ENCODE results near the gene RUNX1. TPM values are rescaled to one million over a fixed set of nuclear protein-coding genes. Genes with fewer than 3 reads are reported as not detected.

Gene RUNX1
- total RNA-seq, 1 donor from 2014 or later = 92.1 TPM

DNA sequence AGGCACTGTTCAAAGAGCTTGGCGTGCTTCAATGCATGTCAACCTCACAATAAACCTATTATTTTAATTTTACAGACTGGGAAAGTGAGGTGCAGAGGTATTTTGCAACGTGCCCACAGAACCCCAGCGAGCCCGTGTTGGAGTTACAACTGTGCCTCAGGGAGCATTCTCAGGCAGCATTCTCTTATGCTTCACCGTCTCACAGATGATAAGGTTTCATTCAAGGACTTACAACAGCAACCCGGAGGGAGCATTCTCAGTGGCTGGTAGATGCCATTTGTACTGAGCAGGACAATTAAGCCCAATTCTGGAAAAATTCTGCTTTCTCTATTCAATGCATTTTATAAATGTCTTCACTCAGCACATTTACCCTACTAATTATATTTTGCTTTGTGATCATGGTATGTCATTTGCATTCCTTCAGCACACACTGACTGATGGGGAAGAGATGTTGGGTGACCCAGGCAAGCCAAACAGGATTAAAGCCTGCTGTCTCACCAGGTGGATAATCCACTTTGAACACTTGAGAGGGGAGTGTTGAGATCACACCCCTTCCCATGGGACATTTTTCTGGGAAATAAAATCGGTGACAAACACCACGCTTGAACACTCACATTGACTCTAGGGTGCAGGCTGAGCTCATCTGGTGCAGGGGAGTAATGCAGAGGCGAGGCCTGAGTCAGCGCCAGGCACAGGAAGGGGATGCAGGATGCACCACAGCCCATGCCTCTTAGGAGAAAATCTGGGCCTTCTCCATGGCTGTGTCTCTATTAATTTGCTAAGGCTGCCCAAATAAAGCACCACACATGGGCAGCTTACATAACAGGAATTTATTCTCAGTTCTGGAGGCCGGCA lies 266.4 kb downstream of the RUNX1 start:
- DNase-seq = no peak
- CTCF ChIA-PET = no interaction called here
- TF ChIP-seq, protein P1, sequence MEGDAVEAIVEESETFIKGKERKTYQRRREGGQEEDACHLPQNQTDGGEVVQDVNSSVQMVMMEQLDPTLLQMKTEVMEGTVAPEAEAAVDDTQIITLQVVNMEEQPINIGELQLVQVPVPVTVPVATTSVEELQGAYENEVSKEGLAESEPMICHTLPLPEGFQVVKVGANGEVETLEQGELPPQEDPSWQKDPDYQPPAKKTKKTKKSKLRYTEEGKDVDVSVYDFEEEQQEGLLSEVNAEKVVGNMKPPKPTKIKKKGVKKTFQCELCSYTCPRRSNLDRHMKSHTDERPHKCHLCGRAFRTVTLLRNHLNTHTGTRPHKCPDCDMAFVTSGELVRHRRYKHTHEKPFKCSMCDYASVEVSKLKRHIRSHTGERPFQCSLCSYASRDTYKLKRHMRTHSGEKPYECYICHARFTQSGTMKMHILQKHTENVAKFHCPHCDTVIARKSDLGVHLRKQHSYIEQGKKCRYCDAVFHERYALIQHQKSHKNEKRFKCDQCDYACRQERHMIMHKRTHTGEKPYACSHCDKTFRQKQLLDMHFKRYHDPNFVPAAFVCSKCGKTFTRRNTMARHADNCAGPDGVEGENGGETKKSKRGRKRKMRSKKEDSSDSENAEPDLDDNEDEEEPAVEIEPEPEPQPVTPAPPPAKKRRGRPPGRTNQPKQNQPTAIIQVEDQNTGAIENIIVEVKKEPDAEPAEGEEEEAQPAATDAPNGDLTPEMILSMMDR (IDR thresholded peaks at IDR 0.05) = no peak
- ATAC-seq (ENCODE audit: low read depth) = no peak
- Mint-ChIP-seq H3K27me3 (peaks cover 4% of the 10 kb centered on the region), H3K27ac (no peak overlapping the region), H3K4me3 (no peak overlapping the region), H3K36me3 (ENCODE audit: low read depth) (no peaks in the 10 kb centered on the region), H3K4me1 (no peaks in the 10 kb centered on the region), H3K9me3 (no peaks in the 10 kb centered on the region)
- intact Hi-C loops (cut with micrococcal nuclease) = no loop called here
- POLR2A ChIA-PET = no interaction called here

DNA sequence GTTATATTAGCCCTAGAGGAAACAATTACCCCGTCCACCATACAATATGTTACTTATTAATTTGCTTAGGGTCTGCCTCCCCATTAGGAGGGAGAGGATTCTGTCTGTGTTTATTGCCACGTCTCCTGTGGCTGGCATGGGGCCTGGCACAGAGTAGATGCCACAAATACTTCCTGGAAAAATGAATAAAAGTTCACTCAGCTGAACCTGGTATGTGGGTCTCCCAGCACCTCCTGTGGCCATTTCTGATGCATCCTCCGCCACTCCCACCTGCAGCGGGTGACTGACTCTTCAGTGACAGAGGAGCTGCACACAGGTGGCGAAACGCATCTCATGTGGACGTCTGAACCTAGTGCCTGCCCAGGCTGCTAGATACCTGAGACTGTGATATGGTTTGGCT lies 267.6 kb downstream of the RUNX1 start:
- ChIA-PET POLR2A (no interaction called here), CTCF (no interaction called here)
- TF ChIP-seq, protein P1 (IDR thresholded peaks at IDR 0.05) = no peak
- ATAC-seq (ENCODE audit: low read depth) = no peak
- peaks cover 10% of the 10 kb centered on the region for H3K27me3 Mint-ChIP-seq
- H3K9me3 Mint-ChIP-seq = no peaks in the 10 kb centered on the region
- no peak overlapping the region for H3K27ac Mint-ChIP-seq
- DNase-seq = no peak
- intact Hi-C loops (cut with micrococcal nuclease) = no loop called here
- no peak overlapping the region for H3K4me3 Mint-ChIP-seq
- H3K36me3 Mint-ChIP-seq (ENCODE audit: low read depth) = no peaks in the 10 kb centered on the region
- no peaks in the 10 kb centered on the region for H3K4me1 Mint-ChIP-seq

DNA sequence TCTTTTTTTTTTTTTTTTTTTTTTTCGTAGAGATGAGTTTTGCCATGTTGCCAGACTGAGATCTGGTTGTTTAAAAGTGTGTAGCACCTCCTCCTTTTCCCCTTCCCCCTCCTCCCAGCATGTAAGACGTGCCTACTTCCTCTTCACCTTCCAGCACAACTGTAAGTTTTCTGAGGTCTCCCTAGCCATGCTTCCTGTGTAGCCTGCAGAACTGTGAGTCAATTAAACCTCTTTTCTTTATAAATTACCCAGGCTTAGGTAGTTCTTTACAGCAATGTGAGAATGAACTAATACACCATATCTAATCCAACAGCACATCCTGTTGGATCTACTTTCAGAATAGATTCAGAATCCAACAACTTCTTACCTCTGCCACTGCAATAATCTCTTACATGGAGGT lies 269.2 kb downstream of the RUNX1 start:
- POLR2A ChIA-PET = no interaction called here
- no peak for DNase-seq
- TF ChIP-seq, protein P1 (IDR thresholded peaks at IDR 0.05) = no peak
- H3K36me3 Mint-ChIP-seq (ENCODE audit: low read depth) = no peaks in the 10 kb centered on the region
- no peak for ATAC-seq (ENCODE audit: low read depth)
- H3K4me1 Mint-ChIP-seq = no peaks in the 10 kb centered on the region
- H3K4me3 Mint-ChIP-seq = no peak overlapping the region
- peaks cover 10% of the 10 kb centered on the region for H3K27me3 Mint-ChIP-seq
- intact Hi-C loops (cut with micrococcal nuclease) = no loop called here
- CTCF ChIA-PET = no interaction called here
- no peak overlapping the region for H3K27ac Mint-ChIP-seq
- no peaks in the 10 kb centered on the region for H3K9me3 Mint-ChIP-seq

DNA sequence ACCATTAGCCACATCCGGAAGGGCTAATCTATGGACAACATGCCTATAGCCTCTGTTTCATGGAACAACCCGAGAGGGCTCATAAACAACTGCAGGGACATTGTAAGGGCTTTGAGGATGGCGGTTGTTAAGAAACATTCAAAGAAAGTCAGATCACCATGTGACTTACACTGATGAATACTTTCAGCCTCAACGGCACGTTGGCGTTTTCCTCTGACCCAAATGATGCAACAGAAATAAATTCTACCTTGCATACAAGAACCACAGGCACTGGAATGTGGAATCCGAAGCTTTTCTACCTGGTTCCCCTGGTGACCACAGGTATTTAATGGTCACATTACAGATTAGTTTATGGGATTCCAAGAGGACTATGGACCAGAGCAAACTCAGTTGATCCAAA lies 273.3 kb downstream of the RUNX1 start:
- peaks cover 14% of the 10 kb centered on the region for H3K27me3 Mint-ChIP-seq
- no peaks in the 10 kb centered on the region for H3K4me1 Mint-ChIP-seq
- TF ChIP-seq, protein P1 (IDR thresholded peaks at IDR 0.05) = no peak
- H3K36me3 Mint-ChIP-seq (ENCODE audit: low read depth) = no peaks in the 10 kb centered on the region
- DNase-seq (no peak), ATAC-seq (ENCODE audit: low read depth) (no peak)
- no peak overlapping the region for H3K4me3 Mint-ChIP-seq
- H3K9me3 Mint-ChIP-seq = no peaks in the 10 kb centered on the region
- CTCF ChIA-PET = no interaction called here
- no peak overlapping the region for H3K27ac Mint-ChIP-seq
- intact Hi-C loops (cut with micrococcal nuclease) = no loop called here
- POLR2A ChIA-PET = no interaction called here

DNA sequence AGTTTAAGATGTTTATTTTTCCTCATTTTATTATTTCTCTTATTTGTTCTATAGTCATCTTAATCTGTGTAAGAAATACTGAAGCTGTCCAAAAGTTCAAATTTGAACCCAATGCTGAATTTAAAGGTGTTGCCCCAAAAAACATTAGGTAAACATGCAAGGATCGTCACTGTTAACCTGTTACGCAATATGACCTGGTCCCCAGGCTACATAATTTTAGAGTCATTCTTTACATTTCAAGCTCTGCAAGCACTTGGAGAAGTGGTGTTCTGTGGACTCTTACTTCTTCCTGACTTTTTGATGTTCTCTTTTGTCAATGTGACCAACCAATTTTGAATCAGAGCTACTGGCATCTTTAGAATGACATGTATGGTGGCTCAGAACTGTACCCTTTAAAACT lies 274.4 kb downstream of the RUNX1 start:
- Mint-ChIP-seq H3K4me1 (no peaks in the 10 kb centered on the region), H3K27me3 (peaks cover 14% of the 10 kb centered on the region), H3K9me3 (no peaks in the 10 kb centered on the region), H3K36me3 (ENCODE audit: low read depth) (no peaks in the 10 kb centered on the region), H3K4me3 (no peak overlapping the region), H3K27ac (no peak overlapping the region)
- ATAC-seq (ENCODE audit: low read depth) (no peak), DNase-seq (no peak)
- ChIA-PET CTCF (no interaction called here), POLR2A (no interaction called here)
- intact Hi-C loops (cut with micrococcal nuclease) = no loop called here
- TF ChIP-seq, protein P1 (IDR thresholded peaks at IDR 0.05) = no peak

All from activated B cell treated with CpG ODN at 0.5 μM for 24 hours (primary cell).